Natural killer cell (primary cell): ENCODE data around the gene ADGRV1. TPM values are rescaled to one million over a fixed set of nuclear protein-coding genes. Genes with fewer than 3 reads are reported as not detected.

Experiments
- ATAC-seq, 3 donors: fragments of 150-1000 bp in 2 of 3; fragments of 200-7000 bp in 1 of 3; cut with Tn5 transposase; 1 replicate in 1 of 3; 2 replicates in 2 of 3; pipeline ENCODE4 v1.10.0; 2021; ENCODE audit warnings: mild to moderate bottlenecking in 2 of 3, moderate library complexity in 2 of 3
- DNase-seq, 2 donors: peaks; one replicate each; pipeline versions ENCODE4 v3.0.0 to v3.0.0-alpha.2; 2013 to 2021; ENCODE audit warnings: mixed read lengths in 1 of 2
- H3K27ac ChIP-seq: one replicate; pipeline ENCODE4 v1.5.1; 2013; ENCODE audit warnings: mild to moderate bottlenecking, low read length
- H3K27me3 ChIP-seq: one replicate; pipeline ENCODE4 v1.6.1; 2013; ENCODE audit warnings: low read length; ENCODE audit not compliant: control insufficient read depth, insufficient read depth
- H3K36me3 ChIP-seq: one replicate; pipeline ENCODE4 v1.6.1; 2013; ENCODE audit warnings: low read length; ENCODE audit not compliant: control insufficient read depth, insufficient read depth
- H3K4me1 ChIP-seq: one replicate; pipeline ENCODE4 v1.6.1; 2013; ENCODE audit warnings: low read length; ENCODE audit not compliant: control insufficient read depth, insufficient read depth
- H3K4me3 ChIP-seq: one replicate; pipeline ENCODE4 v1.5.1; 2013; ENCODE audit warnings: low read length
- H3K9me3 ChIP-seq: one replicate; pipeline ENCODE4 v1.6.1; 2013; ENCODE audit warnings: low read length; ENCODE audit not compliant: control insufficient read depth, insufficient read depth
- H3K27ac Mint-ChIP-seq, 2 donors: one replicate each; pipeline ENCODE4 v1.8.0; 2022; ENCODE audit warnings: mild to moderate bottlenecking in 2 of 2, mixed read lengths in 2 of 2, moderate library complexity in 1 of 2
- H3K27me3 Mint-ChIP-seq, 2 donors: one replicate each; pipeline ENCODE4 v1.8.0; 2022; ENCODE audit warnings: low read depth in 2 of 2, mixed read lengths in 2 of 2
- H3K36me3 Mint-ChIP-seq: one replicate; pipeline ENCODE4 v1.8.0; 2022; ENCODE audit warnings: mixed read lengths
- H3K4me1 Mint-ChIP-seq, 2 donors: one replicate each; pipeline ENCODE4 v1.8.0; 2022; ENCODE audit warnings: mixed read lengths in 2 of 2
- H3K4me3 Mint-ChIP-seq: one replicate; pipeline ENCODE4 v1.8.0; 2022; ENCODE audit warnings: mild to moderate bottlenecking, moderate library complexity, mixed read lengths
- H3K9me3 Mint-ChIP-seq, 2 donors: one replicate each; pipeline ENCODE4 v1.8.0; 2022; ENCODE audit warnings: mixed read lengths in 2 of 2
- WGBS: methylation state at CpG from one replicate; pipeline ENCODE4 v1.1.7; 2013; ENCODE audit warnings: missing lambda C conversion rate; ENCODE audit not compliant: insufficient coverage; 5-methylcytosine and 5-hydroxymethylcytosine counted together
- intact Hi-C: fragments of 100-400 bp; cut with micrococcal nuclease; formaldehyde crosslinking; loops from one replicate; pipeline ENCODE4 v1.14.2; 2022
- total RNA-seq, 4 donors: library from RNA; stranded (reverse); fragments of 120-200 nt in 1 of 4; gene quantifications; one replicate each; pipeline versions ENCODE4 v1.2.3 to v1.2.4, GENCODE V29; 2013 to 2022
- TF ChIP-seq, protein P1 (sequence below): fragments of 200-600 bp; IDR thresholded peaks from one replicate; pipeline ENCODE4 v1.8.0; 2022; ENCODE audit warnings: antibody characterized with exemption

ADGRV1 gene
- total RNA-seq, 3 donors from 2014 or later (not counting 1 experiment from before 2014, with no cell fraction given) = 0.50 to 0.71 TPM; not detected in 1

DNA sequence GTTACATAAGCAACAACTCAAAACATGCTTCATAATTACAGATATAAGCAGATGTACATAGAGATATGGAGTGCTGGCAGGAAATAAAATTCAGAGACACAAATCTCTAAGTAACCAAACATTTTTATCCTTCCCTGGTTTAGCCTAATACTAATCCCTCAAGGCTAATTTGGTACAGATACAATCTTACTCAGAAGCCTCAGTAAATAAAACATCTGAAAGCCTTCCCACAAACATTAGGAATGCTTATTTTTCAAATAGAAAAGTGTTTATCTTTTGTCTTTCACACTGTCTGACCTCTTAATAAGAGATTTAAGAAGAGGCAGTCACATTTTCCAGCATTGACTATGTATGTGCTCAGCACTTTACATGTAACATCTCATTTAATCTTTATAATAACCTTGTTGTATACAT, 425.1 kb downstream of the ADGRV1 start:
- no peaks in the 10 kb centered on the region for H3K4me1 ChIP-seq
- DNase-seq (no peak), ATAC-seq (no peak)
- H3K9me3 ChIP-seq = no peaks in the 10 kb centered on the region
- no peaks in the 10 kb centered on the region for H3K36me3 Mint-ChIP-seq
- no peaks in the 10 kb centered on the region for H3K36me3 ChIP-seq
- no peak overlapping the region for H3K27ac ChIP-seq
- intact Hi-C loops = no loop called here
- no peak overlapping the region for H3K4me3 ChIP-seq
- no peaks in the 10 kb centered on the region for H3K27me3 ChIP-seq
- no peaks in the 10 kb centered on the region for H3K27me3 Mint-ChIP-seq
- no peak overlapping the region for H3K4me3 Mint-ChIP-seq
- no peak overlapping the region for H3K27ac Mint-ChIP-seq
- no peaks in the 10 kb centered on the region for H3K9me3 Mint-ChIP-seq
- no peaks in the 10 kb centered on the region for H3K4me1 Mint-ChIP-seq
- TF ChIP-seq, protein P1, sequence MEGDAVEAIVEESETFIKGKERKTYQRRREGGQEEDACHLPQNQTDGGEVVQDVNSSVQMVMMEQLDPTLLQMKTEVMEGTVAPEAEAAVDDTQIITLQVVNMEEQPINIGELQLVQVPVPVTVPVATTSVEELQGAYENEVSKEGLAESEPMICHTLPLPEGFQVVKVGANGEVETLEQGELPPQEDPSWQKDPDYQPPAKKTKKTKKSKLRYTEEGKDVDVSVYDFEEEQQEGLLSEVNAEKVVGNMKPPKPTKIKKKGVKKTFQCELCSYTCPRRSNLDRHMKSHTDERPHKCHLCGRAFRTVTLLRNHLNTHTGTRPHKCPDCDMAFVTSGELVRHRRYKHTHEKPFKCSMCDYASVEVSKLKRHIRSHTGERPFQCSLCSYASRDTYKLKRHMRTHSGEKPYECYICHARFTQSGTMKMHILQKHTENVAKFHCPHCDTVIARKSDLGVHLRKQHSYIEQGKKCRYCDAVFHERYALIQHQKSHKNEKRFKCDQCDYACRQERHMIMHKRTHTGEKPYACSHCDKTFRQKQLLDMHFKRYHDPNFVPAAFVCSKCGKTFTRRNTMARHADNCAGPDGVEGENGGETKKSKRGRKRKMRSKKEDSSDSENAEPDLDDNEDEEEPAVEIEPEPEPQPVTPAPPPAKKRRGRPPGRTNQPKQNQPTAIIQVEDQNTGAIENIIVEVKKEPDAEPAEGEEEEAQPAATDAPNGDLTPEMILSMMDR = no peak

DNA sequence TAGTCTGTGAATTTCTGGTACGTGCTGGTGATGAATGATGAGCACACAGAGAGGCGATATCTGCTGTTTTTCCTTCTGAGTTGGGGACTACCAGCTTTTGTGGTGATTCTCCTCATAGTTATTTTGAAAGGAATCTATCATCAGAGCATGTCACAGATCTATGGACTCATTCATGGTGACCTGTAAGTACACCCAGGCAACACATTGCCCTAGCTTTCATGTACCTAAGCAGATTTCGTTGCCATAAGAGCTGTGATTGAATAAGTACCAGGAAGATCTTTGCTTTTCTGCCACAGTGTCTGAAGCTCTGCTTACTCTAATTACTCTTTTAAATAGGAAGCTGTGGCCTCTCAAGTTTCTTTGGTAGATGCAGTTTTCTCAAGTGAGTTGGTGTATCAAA, 426.7 kb downstream of the ADGRV1 start:
- no peak overlapping the region for H3K4me3 Mint-ChIP-seq
- H3K36me3 Mint-ChIP-seq = no peaks in the 10 kb centered on the region
- H3K27ac Mint-ChIP-seq = no peak overlapping the region
- H3K36me3 ChIP-seq = no peaks in the 10 kb centered on the region
- 81% methylated on average over 3 of the region's 3 CpGs for WGBS
- DNase-seq (no peak), ATAC-seq (no peak)
- no peaks in the 10 kb centered on the region for H3K27me3 ChIP-seq
- intact Hi-C loops = no loop called here
- no peak overlapping the region for H3K4me3 ChIP-seq
- no peaks in the 10 kb centered on the region for H3K9me3 Mint-ChIP-seq
- TF ChIP-seq, protein P1 = no peak
- H3K9me3 ChIP-seq = no peaks in the 10 kb centered on the region
- H3K27ac ChIP-seq = no peak overlapping the region
- H3K27me3 Mint-ChIP-seq = peaks cover 0 to 8% of the 10 kb centered on the region in 2 donors
- no peaks in the 10 kb centered on the region for H3K4me1 Mint-ChIP-seq
- H3K4me1 ChIP-seq = no peaks in the 10 kb centered on the region

DNA sequence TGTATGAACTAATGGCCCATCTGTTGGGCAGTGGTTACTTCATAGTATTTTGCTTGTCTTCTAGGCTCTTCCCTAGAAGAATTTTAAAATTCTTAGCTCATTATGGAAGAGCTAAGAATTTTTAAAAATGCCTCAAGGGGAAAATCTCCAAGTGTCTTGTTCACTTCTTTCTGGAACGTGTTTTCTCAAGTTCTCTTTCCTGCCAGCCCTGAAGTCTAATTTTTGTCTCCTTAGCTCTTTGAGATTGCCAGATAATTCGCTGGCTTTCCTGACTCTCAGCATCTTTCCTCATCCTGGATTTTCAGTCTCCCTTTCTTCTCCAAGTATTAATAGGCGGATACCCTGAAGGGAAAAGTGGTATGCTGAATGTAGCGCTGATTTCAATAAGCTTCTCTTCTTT, 429.1 kb downstream of the ADGRV1 start:
- H3K27me3 ChIP-seq = no peaks in the 10 kb centered on the region
- ATAC-seq (no peak), DNase-seq (no peak)
- TF ChIP-seq, protein P1 = no peak
- H3K4me3 Mint-ChIP-seq = no peak overlapping the region
- no peaks in the 10 kb centered on the region for H3K4me1 ChIP-seq
- no peaks in the 10 kb centered on the region for H3K4me1 Mint-ChIP-seq
- H3K4me3 ChIP-seq = no peak overlapping the region
- intact Hi-C loops = no loop called here
- peaks cover 0 to 8% of the 10 kb centered on the region in 2 donors for H3K27me3 Mint-ChIP-seq
- WGBS = 91% methylated on average over 3 of the region's 4 CpGs
- H3K9me3 ChIP-seq = no peaks in the 10 kb centered on the region
- no peaks in the 10 kb centered on the region for H3K36me3 Mint-ChIP-seq
- H3K27ac Mint-ChIP-seq = no peak overlapping the region
- H3K36me3 ChIP-seq = no peaks in the 10 kb centered on the region
- no peaks in the 10 kb centered on the region for H3K9me3 Mint-ChIP-seq
- no peak overlapping the region for H3K27ac ChIP-seq

DNA sequence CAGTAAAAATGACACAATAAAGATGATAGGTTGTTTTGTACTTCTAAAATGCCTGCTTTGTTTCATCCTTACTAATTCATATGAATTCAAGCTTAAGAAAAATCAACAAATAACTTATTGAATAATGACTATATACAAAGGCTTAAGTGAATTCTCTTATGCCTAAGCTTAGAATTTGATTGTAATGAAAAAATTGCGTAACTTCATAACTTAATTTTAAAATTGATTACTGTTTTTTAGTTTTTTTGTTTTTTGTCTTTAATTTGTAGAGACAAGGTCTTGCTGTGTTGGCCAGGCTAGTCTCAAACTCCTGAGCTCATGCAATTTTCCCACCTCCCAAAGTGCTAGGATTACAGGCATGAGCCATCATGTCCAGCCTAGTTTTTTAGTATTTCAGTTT, 432.6 kb downstream of the ADGRV1 start:
- Histone ChIP-seq H3K4me1 (no peaks in the 10 kb centered on the region), H3K4me3 (no peak overlapping the region), H3K27ac (no peak overlapping the region), H3K9me3 (peaks cover 6% of the 10 kb centered on the region), H3K36me3 (no peaks in the 10 kb centered on the region), H3K27me3 (no peaks in the 10 kb centered on the region)
- peaks cover 4 to 10% of the 10 kb centered on the region in 2 donors for H3K9me3 Mint-ChIP-seq
- peaks cover 3 to 8% of the 10 kb centered on the region in 2 donors for H3K27me3 Mint-ChIP-seq
- no CpG with 5 or more reads among the region's 1 CpG for WGBS
- ATAC-seq = no peak
- intact Hi-C loops = no loop called here
- H3K36me3 Mint-ChIP-seq = peaks cover 8% of the 10 kb centered on the region
- no peak overlapping the region for H3K27ac Mint-ChIP-seq
- TF ChIP-seq, protein P1 = no peak
- no peak overlapping the region for H3K4me3 Mint-ChIP-seq
- no peaks in the 10 kb centered on the region for H3K4me1 Mint-ChIP-seq
- no peak for DNase-seq
